Parathyroid adenoma (tissue), 2 donors: Measurements from ENCODE around the gene PIK3R5.

Experiments used
- H2AFZ ChIP-seq: fragments of 300-600 bp; sonication (generic); one replicate; pipeline ENCODE4 v1.7.0; 2017; ENCODE audit warnings: antibody characterized with exemption, mild to moderate bottlenecking
- H3K27ac ChIP-seq: fragments of 300-600 bp; sonication (generic); one replicate; pipeline ENCODE4 v1.7.0; 2017
- H3K27me3 ChIP-seq: fragments of 300-600 bp; sonication (generic); one replicate; pipeline ENCODE4 v1.7.0; 2017; ENCODE audit warnings: low read length; ENCODE audit not compliant: control insufficient read depth, insufficient read depth
- H3K36me3 ChIP-seq: fragments of 300-600 bp; sonication (generic); one replicate; pipeline ENCODE4 v1.7.0; 2017; ENCODE audit warnings: low read length; ENCODE audit not compliant: control insufficient read depth, insufficient read depth
- H3K4me1 ChIP-seq: fragments of 300-600 bp; sonication (generic); one replicate; pipeline ENCODE4 v1.7.0; 2017; ENCODE audit warnings: control low read depth
- H3K4me2 ChIP-seq: fragments of 300-600 bp; sonication (generic); one replicate; pipeline ENCODE4 v1.7.0; 2017; ENCODE audit warnings: low read length
- H3K4me3 ChIP-seq: fragments of 300-600 bp; sonication (generic); one replicate; pipeline ENCODE4 v1.7.0; 2017; ENCODE audit warnings: low read depth, low read length
- H3K79me2 ChIP-seq: fragments of 300-600 bp; sonication (generic); one replicate; pipeline ENCODE4 v1.7.0; 2017; ENCODE audit warnings: control low read depth
- H3K9ac ChIP-seq: fragments of 300-600 bp; sonication (generic); one replicate; pipeline ENCODE4 v1.7.0; 2017; ENCODE audit warnings: mild to moderate bottlenecking
- H3K9me3 ChIP-seq: fragments of 300-600 bp; sonication (generic); one replicate; pipeline ENCODE4 v1.7.0; 2017; ENCODE audit warnings: low read length; ENCODE audit not compliant: control insufficient read depth
- CTCF ChIP-seq: fragments of 300-600 bp; sonication (generic); IDR thresholded peaks from one replicate; pipeline ENCODE4 v1.7.0; 2017; ENCODE audit warnings: antibody characterized with exemption, mild to moderate bottlenecking
- donor health status: primary hyperparathyroidism.

The PIK3R5 gene

GRCh38 chr17:8869114-8869815 is 96.2 kb downstream of the PIK3R5 start:
- Histone ChIP-seq H3K27ac (no peak overlapping the region), H3K27me3 (no peaks in the 10 kb centered on the region), H3K9ac (no peak overlapping the region), H2AFZ (no peak overlapping the region), H3K4me3 (no peak overlapping the region), H3K9me3 (no peaks in the 10 kb centered on the region), H3K36me3 (no peaks in the 10 kb centered on the region), H3K4me2 (no peak overlapping the region), H3K79me2 (no peaks in the 10 kb centered on the region), H3K4me1 (no peaks in the 10 kb centered on the region)
- no peak for TF ChIP-seq CTCF

- H3K4me3 ChIP-seq: no peak overlapping the region
- H3K9me3 ChIP-seq: no peaks in the 10 kb centered on the region
- H3K79me2 ChIP-seq: no peaks in the 10 kb centered on the region
- no peaks in the 10 kb centered on the region for H3K4me1 ChIP-seq
- no peaks in the 10 kb centered on the region for H3K27me3 ChIP-seq
- H3K4me2 ChIP-seq: no peak overlapping the region
- no peaks in the 10 kb centered on the region for H3K36me3 ChIP-seq
- no peak for TF ChIP-seq CTCF
- H3K27ac ChIP-seq: no peak overlapping the region
- no peak overlapping the region for H2AFZ ChIP-seq
- no peak overlapping the region for H3K9ac ChIP-seq
Measured at GRCh38 chr17:8868529-8868951, 97.0 kb downstream of the PIK3R5 start.

DNA sequence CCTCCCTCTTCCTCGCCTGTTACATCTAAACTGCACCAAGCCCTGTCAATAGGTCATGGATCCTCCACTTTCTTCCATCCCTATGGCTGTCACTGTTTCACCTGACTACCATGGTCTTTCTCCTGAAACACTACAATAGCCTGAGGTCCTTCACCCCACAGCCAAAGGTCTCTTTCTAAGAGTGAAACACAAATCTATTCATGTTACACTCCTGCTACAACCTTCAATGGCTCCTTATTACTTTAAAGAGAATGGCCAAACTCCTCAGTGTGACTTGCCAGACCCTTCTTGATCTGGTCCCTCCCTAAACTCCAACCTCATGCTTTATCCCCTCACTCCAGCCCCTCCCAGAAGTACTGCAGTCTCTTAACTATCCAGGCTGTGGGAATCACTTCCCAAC is 97.4 kb downstream of the PIK3R5 start:
- Histone ChIP-seq H3K36me3 (no peaks in the 10 kb centered on the region), H3K27me3 (no peaks in the 10 kb centered on the region), H3K4me2 (no peak overlapping the region), H3K9ac (no peak overlapping the region), H3K4me3 (no peak overlapping the region), H2AFZ (no peak overlapping the region), H3K27ac (no peak overlapping the region), H3K4me1 (no peaks in the 10 kb centered on the region), H3K9me3 (no peaks in the 10 kb centered on the region), H3K79me2 (no peaks in the 10 kb centered on the region)
- TF ChIP-seq CTCF: no peak

DNA sequence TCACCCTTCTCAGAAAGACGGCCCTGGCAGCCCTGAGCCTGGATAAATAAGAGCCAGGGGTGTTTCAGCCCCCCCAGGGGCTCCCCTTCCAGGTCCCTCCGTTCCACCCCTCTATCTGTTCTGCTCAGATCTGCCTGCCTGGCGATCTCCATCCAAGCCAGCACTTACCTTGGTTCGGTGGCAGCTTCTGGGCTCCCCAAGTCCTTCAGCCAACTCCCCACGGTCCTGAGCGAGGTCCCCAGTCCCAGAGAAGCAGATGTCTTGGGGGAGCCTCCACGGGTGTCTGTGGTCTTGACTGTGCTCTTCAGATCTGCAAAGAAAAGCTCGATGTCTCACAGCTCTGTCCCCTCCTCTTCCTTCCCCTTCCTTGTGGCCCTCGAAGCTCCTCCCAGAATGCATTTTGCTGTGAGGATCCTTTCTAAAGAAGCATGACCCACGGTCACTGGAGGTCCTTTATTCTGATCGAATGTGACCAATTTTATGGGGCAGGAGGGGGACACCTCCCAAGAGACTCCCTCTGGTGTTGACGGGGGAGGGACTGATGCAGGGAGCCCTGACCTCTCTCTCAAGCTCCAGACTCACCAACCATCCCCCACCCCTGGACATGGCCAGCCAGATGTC is 98.0 kb downstream of the PIK3R5 start, which contains the start of gene PIK3R6:
PIK3R6 (minus strand) TSS at position 314 of the 621 bp plus-strand sequence. CDS start 17,880 bp downstream, outside the sequence.
- TF ChIP-seq CTCF: no peak
- no peaks in the 10 kb centered on the region for H3K27me3 ChIP-seq
- H3K9me3 ChIP-seq: no peaks in the 10 kb centered on the region
- no peaks in the 10 kb centered on the region for H3K36me3 ChIP-seq
- H3K4me3 ChIP-seq: no peak within 1 kb of the TSS
- no peak within 1 kb of the TSS for H3K9ac ChIP-seq
- no peaks in the 10 kb centered on the region for H3K79me2 ChIP-seq
- no peak within 1 kb of the TSS for H3K27ac ChIP-seq
- H3K4me1 ChIP-seq: no peaks in the 10 kb centered on the region
- H3K4me2 ChIP-seq: no peak within 1 kb of the TSS
- no peak within 1 kb of the TSS for H2AFZ ChIP-seq
